IMR-90 (cell line): ENCODE results near the gene MLXIPL.

ENCODE experiments used
- CEBPB ChIP-seq: IDR thresholded peaks from 2 replicates; pipeline ENCODE4 v1.6.1; 2012; ENCODE audit warnings: low read depth, low read length, improper control_type of control experiment
- MAFK ChIP-seq: IDR thresholded peaks from 2 replicates; pipeline ENCODE4 v1.6.1; 2012; ENCODE audit warnings: low read depth, low read length, improper control_type of control experiment
- POLR2A ChIP-seq: IDR thresholded peaks from 2 replicates; pipeline ENCODE4 v1.6.1; 2012; ENCODE audit warnings: mild to moderate bottlenecking, low read depth, low read length
- RAD21 ChIP-seq: IDR thresholded peaks from 2 replicates; pipeline ENCODE4 v1.6.1; 2012; ENCODE audit warnings: low read length, improper control_type of control experiment
- RCOR1 ChIP-seq: IDR thresholded peaks from 2 replicates; pipeline ENCODE4 v1.6.1; 2012; ENCODE audit warnings: mild to moderate bottlenecking, low read length, improper control_type of control experiment; ENCODE audit not compliant: insufficient replicate concordance
- TF ChIP-seq, protein P1 (sequence below): conservative IDR thresholded peaks from 2 replicates; pipeline ENCODE4 v1.5.1; 2012; ENCODE audit warnings: mild to moderate bottlenecking, low read depth, low read length, improper control_type of control experiment

DNA sequence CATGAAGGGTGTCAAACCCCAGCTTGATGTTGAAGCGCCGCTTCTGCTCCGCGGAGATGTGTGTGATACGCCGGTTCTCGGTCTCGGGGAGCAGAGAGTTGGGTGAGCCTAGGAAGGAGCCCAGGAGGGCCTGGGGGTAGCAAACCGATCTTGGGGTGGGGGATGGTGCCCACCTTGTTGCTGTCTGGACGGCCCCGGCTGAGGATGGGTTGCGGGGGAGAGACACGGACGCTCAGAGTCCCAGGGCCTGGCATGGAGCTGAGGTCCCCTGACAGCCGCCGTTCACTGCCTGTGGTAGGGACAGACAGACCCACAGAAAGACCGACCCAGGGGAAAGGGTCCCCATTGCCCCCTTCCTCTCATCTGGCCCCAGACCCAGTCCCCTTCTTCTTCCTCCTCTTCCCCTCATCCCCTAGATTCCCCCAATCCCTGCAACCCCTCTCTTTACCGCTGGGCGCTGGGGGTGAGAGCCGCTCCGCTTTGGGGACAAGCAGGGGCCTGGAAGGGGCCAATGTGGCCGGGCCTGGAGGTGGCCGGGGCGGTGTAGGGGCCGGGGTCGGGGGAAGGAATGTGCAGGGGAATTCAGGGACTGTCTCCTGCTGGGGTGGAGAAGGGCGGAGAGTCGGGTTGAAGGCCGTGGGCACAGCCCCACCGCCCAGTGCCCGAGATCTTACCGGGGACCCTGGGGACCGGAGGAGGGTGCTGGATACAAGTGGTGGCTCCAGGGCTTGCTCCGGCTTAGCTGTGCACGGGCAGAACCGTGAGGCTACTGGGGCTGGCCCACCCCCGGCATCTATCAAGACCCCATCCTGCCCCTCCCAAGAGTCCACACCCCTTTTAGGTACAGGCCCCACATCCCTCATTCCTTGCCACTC, 27.9 kb downstream of the MLXIPL start:
- TF ChIP-seq, protein P1, sequence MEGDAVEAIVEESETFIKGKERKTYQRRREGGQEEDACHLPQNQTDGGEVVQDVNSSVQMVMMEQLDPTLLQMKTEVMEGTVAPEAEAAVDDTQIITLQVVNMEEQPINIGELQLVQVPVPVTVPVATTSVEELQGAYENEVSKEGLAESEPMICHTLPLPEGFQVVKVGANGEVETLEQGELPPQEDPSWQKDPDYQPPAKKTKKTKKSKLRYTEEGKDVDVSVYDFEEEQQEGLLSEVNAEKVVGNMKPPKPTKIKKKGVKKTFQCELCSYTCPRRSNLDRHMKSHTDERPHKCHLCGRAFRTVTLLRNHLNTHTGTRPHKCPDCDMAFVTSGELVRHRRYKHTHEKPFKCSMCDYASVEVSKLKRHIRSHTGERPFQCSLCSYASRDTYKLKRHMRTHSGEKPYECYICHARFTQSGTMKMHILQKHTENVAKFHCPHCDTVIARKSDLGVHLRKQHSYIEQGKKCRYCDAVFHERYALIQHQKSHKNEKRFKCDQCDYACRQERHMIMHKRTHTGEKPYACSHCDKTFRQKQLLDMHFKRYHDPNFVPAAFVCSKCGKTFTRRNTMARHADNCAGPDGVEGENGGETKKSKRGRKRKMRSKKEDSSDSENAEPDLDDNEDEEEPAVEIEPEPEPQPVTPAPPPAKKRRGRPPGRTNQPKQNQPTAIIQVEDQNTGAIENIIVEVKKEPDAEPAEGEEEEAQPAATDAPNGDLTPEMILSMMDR, result no peak
- TF ChIP-seq POLR2A (no peak), CEBPB (no peak), RAD21 (no peak), RCOR1 (no peak), MAFK (no peak)
